ENCODE results near the gene COL20A1.
"Not testable (repeated sequence)": the region's sequence is repeated elsewhere in the genome, so short reads cannot be mapped to it uniquely, and the experiment has no call there.

Gene COL20A1

DNA sequence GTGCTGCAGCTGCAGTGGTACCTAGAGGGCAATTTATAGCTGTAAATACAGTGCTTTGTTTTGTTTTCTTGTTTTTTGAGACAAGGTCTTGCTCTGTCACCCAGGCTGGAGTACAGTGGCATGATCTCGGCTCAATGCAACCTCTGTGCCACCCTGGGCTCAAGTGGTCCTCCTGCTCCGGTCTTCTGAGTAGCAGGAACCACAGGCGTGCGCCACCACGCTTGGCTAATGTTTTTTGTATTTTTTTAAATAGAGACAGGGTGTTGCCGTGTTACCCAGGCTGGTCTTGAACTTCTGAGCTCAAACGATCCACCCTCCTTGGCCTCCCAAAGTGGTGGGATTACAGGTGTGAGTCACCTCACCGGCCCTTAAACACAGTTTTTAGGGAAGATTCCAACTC lies 41.4 kb downstream of the COL20A1 start:
- no peak for TF ChIP-seq ZFX (IDR thresholded peaks at IDR 0.05; ENCODE audit: borderline replicate concordance)
- TF ChIP-seq, protein P1, sequence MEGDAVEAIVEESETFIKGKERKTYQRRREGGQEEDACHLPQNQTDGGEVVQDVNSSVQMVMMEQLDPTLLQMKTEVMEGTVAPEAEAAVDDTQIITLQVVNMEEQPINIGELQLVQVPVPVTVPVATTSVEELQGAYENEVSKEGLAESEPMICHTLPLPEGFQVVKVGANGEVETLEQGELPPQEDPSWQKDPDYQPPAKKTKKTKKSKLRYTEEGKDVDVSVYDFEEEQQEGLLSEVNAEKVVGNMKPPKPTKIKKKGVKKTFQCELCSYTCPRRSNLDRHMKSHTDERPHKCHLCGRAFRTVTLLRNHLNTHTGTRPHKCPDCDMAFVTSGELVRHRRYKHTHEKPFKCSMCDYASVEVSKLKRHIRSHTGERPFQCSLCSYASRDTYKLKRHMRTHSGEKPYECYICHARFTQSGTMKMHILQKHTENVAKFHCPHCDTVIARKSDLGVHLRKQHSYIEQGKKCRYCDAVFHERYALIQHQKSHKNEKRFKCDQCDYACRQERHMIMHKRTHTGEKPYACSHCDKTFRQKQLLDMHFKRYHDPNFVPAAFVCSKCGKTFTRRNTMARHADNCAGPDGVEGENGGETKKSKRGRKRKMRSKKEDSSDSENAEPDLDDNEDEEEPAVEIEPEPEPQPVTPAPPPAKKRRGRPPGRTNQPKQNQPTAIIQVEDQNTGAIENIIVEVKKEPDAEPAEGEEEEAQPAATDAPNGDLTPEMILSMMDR (IDR thresholded peaks at IDR 0.05): no peak

GRCh38 chr20:63335060-63335459 lies 42.1 kb downstream of the COL20A1 start:
- not testable (repeated sequence) for H3K27ac ChIP-seq

More for the DNA sequence above, 41.4 kb downstream of the COL20A1 start:
- no peak overlapping the region for H3K27ac ChIP-seq

GRCh38 chr20:63335711-63336110 lies 42.7 kb downstream of the COL20A1 start:
- no peak overlapping the region for H3K27ac ChIP-seq
- no peak for TF ChIP-seq ZFX (IDR thresholded peaks at IDR 0.05; ENCODE audit: borderline replicate concordance)
- TF ChIP-seq, protein P1 (IDR thresholded peaks at IDR 0.05): no peak

DNA sequence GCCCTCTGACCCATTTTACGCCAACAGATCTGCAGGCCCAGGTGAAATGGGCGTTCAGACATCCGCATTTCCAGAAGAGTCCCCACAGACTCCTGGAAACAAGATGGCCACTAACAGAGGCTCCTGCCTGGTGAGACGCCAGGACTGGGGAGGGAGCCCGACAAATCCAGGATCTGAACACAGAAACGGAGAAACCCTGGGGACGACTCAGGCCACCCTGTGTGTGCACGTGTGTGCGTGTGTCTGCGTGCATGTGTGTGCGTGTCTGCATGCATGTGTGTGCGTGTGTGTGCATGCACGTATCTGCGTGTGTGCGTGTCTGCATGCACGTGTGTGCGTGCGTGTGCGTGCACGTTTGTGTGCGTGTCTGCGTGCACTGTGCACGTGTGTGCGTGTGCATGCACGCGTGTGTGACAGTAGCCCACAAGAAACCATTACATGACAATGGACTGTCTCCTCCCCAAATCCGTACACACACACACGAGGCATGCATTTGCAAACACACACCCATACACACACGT lies 43.3 kb downstream of the COL20A1 start:
- TF ChIP-seq, protein P1 (IDR thresholded peaks at IDR 0.05): no peak
- no peak for TF ChIP-seq ZFX (IDR thresholded peaks at IDR 0.05; ENCODE audit: borderline replicate concordance)
- no peak overlapping the region for H3K27ac ChIP-seq

GRCh38 chr20:63337786-63338420 lies 44.9 kb downstream of the COL20A1 start:
- no peak overlapping the region for H3K27ac ChIP-seq
- TF ChIP-seq ZFX (IDR thresholded peaks at IDR 0.05; ENCODE audit: borderline replicate concordance): no peak
- TF ChIP-seq, protein P1 (IDR thresholded peaks at IDR 0.05): no peak

DNA sequence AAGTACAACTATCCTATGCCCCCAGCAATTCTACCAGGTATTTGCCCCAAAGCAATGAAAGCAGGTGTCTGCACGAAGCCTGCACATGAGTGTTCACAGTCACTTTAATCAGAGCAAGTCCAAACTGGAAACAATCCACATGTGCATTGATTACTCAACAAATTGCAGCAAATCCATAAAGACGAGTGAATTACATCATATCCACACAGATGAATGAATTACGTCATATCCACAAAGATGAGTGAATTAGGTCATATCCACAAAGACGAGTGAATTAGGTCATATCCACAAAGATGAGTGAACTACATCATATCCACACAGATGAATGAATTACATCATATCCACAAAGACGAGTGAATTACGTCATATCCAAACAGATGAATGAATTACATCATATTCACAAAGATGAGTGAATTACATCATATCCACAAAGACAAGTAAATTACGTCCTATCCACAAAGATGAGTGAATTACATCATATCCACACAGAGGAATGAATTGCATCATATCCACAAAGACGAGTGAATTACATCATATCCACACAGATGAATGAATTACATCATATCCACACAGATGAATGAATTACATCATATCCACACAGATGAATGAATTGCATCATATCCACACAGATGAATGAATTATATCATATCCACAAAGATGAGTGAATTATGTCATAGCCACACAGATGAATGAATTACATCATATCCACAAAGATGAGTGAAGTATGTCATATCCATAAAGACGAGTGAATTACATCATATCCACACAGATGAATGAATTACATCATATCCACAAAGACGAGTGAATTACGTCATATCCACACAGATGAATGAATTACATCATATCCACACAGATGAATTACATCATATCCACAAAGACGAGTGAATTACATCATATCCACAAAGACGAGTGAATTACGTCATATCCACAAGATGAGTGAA lies 46.4 kb downstream of the COL20A1 start:
- not testable (repeated sequence) for H3K27ac ChIP-seq

GRCh38 chr20:63340158-63340688 lies 47.2 kb downstream of the COL20A1 start:
- H3K27ac ChIP-seq: not testable (repeated sequence)

DNA sequence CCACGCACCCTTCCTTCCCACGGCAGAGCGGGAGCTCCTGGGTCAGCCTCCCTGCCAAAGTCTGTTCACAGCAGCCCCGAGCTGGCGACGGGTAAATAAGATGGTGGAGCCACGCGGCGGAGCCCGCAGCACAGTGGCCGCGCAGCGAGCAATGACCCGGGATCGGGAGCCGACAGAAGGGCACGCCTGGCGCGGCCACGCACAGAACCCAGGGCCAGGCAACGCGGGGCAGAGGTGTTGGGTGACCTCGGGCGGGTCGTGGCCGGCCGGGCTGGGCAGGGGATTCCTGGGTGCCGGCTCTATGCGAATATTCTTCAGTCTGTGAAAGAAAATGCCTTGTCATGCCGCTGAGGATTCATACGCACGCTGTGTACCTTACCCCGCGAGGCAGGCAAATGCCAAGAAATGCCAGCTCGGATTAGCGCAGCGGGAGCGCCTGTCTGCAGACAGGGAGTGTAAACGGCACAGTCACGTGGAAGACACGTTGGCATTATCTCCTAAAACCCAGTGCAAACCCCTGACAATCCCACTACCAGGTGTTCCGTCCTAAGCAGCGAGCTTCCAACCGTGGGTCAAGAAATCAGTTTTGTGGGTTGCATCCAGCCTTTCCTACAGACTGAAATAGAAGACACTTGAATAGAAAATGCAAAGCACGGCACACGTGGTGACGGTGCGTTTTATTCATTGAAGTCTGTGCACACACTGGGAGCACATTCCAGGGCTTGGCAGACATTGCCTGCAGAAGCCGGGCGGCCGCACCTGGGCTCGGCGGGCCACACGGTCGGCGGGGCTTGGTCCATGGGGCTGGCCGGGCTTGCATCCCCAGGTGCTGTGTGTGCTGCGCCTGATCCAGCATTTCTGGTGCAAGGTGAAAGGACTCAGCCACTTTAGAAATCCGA lies 49.8 kb downstream of the COL20A1 start:
- TF ChIP-seq, protein P1 (IDR thresholded peaks at IDR 0.05): no peak
- TF ChIP-seq ZFX (IDR thresholded peaks at IDR 0.05; ENCODE audit: borderline replicate concordance): no peak
- no peak overlapping the region for H3K27ac ChIP-seq

Measured in 22Rv1 (cell line).